MM.1S (cell line): ENCODE measurements around the gene PTGER3.

Experiments
- EZH2 ChIP-seq: fragments of 300-600 bp; sonication (generic); optimal IDR thresholded peaks from 2 replicates; pipeline ENCODE3; 2017; ENCODE audit warnings: low read depth, mild to moderate bottlenecking, antibody characterized with exemption, low read length, mixed read lengths
- EZH2phosphoT487 ChIP-seq: fragments of 300-600 bp; sonication (generic); IDR thresholded peaks from 2 replicates; pipeline ENCODE4 v1.6.1; 2018; ENCODE audit warnings: antibody characterized with exemption, low read length
- TF ChIP-seq, protein P1 (sequence below): fragments of 300-600 bp; sonication (generic); IDR thresholded peaks from 2 replicates; pipeline ENCODE4 v1.5.1; 2016; ENCODE audit warnings: antibody characterized with exemption, low read length, mixed read lengths

GRCh38 chr1:71047635-71048607, at the start of gene PTGER3:
- no peak for TF ChIP-seq EZH2
- TF ChIP-seq, protein P1, sequence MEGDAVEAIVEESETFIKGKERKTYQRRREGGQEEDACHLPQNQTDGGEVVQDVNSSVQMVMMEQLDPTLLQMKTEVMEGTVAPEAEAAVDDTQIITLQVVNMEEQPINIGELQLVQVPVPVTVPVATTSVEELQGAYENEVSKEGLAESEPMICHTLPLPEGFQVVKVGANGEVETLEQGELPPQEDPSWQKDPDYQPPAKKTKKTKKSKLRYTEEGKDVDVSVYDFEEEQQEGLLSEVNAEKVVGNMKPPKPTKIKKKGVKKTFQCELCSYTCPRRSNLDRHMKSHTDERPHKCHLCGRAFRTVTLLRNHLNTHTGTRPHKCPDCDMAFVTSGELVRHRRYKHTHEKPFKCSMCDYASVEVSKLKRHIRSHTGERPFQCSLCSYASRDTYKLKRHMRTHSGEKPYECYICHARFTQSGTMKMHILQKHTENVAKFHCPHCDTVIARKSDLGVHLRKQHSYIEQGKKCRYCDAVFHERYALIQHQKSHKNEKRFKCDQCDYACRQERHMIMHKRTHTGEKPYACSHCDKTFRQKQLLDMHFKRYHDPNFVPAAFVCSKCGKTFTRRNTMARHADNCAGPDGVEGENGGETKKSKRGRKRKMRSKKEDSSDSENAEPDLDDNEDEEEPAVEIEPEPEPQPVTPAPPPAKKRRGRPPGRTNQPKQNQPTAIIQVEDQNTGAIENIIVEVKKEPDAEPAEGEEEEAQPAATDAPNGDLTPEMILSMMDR: no peak
- TF ChIP-seq EZH2phosphoT487: no peak
